K562 (cell line): ENCODE measurements around the gene MAP1LC3B. TPM values are rescaled to one million over a fixed set of nuclear protein-coding genes. Genes with fewer than 3 reads are reported as not detected.

Experiments used
- ATAC-seq: fragments of 200-7000 bp; cut with Tn5 transposase; 3 replicates; pipeline ENCODE4 v1.9.1; 2020; ENCODE audit warnings: moderate library complexity
- BruUV-seq: library from RNA; stranded (reverse); fragments of 400-500 nt; replicated peaks from 2 replicates; lab custom pipeline; 2021; lab: Mats Ljungman, UMichigan
- CTCF ChIA-PET: fragments of 300-600 bp; formaldehyde crosslinking; extraction: SDS; loops from one replicate; lab custom pipeline; 2021; ENCODE audit warnings: low intra/inter-chr PET ratio; lab: Yijun Ruan, JAX
- POLR2A ChIA-PET: fragments of 300-600, 350-650 bp; sonication (Branson Sonifier 250); formaldehyde crosslinking; extraction: SDS; loops from one replicate; lab custom pipeline; 2021; ENCODE audit warnings: antibody characterized with exemption, inconsistent platforms; lab: Yijun Ruan, JAX
- DNase-seq, 4 experiments: peaks; one replicate each; pipeline versions ENCODE4 v3.0.0 to v3.0.0-alpha.2; 2011 to 2018; ENCODE audit warnings: low spot score in 3 of 4, mixed read lengths in 3 of 4; ENCODE audit errors: extremely low read depth in 1 of 4
- FAIRE-seq: peaks from 2 replicates; lab custom pipeline; 2011; peaks lifted over from hg19 to GRCh38; lab: Jason Lieb, UNC
- H2AFZ ChIP-seq: 2 replicates; pipeline ENCODE4 v1.6.0; 2011; ENCODE audit warnings: low read depth, low read length, control low read depth, inconsistent platforms
- H3K27ac ChIP-seq: fragments of 200-600 bp; 3 replicates; pipeline ENCODE4 v1.8.0; 2011; ENCODE audit warnings: low read depth, mild to moderate bottlenecking, control low read depth, inconsistent platforms, low read length, moderate library complexity, mixed read lengths; ENCODE audit errors: extremely low read depth
- H3K27me3 ChIP-seq, 2 experiments: fragments of 300-600 bp in 1 of 2; 2 replicates in 1 of 2; 3 replicates in 1 of 2; pipeline versions ENCODE4 v1.6.0 to v1.8.0; 2011; ENCODE audit warnings: inconsistent platforms in 2 of 2, low read length in 2 of 2, mild to moderate bottlenecking in 1 of 2, mixed read lengths in 1 of 2, moderate library complexity in 1 of 2; ENCODE audit not compliant: control insufficient read depth in 2 of 2, insufficient read depth in 2 of 2
- H3K36me3 ChIP-seq: fragments of 300-600 bp; 3 replicates; pipeline ENCODE4 v1.8.0; 2011; ENCODE audit warnings: mild to moderate bottlenecking, low read length, inconsistent platforms; ENCODE audit not compliant: control insufficient read depth, insufficient read depth
- H3K4me1 ChIP-seq, 2 experiments: fragments of 200-600 bp in 1 of 2; replicated peaks in 1 of 2; 2 replicates in 1 of 2; 3 replicates in 1 of 2; pipeline versions ENCODE4 v1.5.1 to v1.8.0; 2011; ENCODE audit warnings: inconsistent platforms in 2 of 2, low read length in 2 of 2, mild to moderate bottlenecking in 1 of 2, mixed read lengths in 1 of 2, moderate library complexity in 1 of 2; ENCODE audit not compliant: control insufficient read depth in 2 of 2, insufficient read depth in 2 of 2
- H3K4me2 ChIP-seq: 2 replicates; pipeline ENCODE4 v1.6.1; 2011; ENCODE audit warnings: low read length, control low read depth, inconsistent platforms, mixed read lengths; ENCODE audit not compliant: insufficient read depth
- H3K4me3 ChIP-seq: fragments of 200-600 bp; sonication (generic), shearing (Covaris generic); 2 replicates; pipeline ENCODE4 v1.5.1; 2016; ENCODE audit warnings: control low read depth, inconsistent platforms
- H3K79me2 ChIP-seq: fragments of 200-600 bp; 3 replicates; pipeline ENCODE4 v1.8.0; 2011; ENCODE audit warnings: low read length, inconsistent platforms; ENCODE audit not compliant: control insufficient read depth, insufficient read depth
- H3K9ac ChIP-seq, 2 experiments: 2 replicates each; pipeline versions ENCODE4 v1.6.0 to v1.6.1; 2011; ENCODE audit warnings: low read depth in 2 of 2, low read length in 2 of 2, control low read depth in 1 of 2, inconsistent platforms in 1 of 2, mild to moderate bottlenecking in 1 of 2, mixed read lengths in 1 of 2; ENCODE audit not compliant: insufficient read depth in 1 of 2
- H3K9me1 ChIP-seq: one replicate; pipeline ENCODE4 v1.6.0; 2011; ENCODE audit warnings: inconsistent platforms, mild to moderate bottlenecking, low read length, moderate library complexity; ENCODE audit not compliant: control insufficient read depth, insufficient read depth
- H3K9me3 ChIP-seq: replicated peaks from 2 replicates; pipeline ENCODE4 v1.5.1; 2011; ENCODE audit warnings: low read depth, low read length, inconsistent platforms; ENCODE audit not compliant: control insufficient read depth, insufficient read depth
- H4K20me1 ChIP-seq: replicated peaks from 2 replicates; pipeline ENCODE4 v1.6.1; 2011; ENCODE audit warnings: low read length, inconsistent platforms, mixed read lengths; ENCODE audit not compliant: control insufficient read depth, insufficient read depth
- CHCHD3 ChIP-seq: fragments of 250-450 bp; sonication (Bioruptor Pico); IDR thresholded peaks from 2 replicates; pipeline ENCODE4 v2.1.2; 2022; ENCODE audit warnings: mild to moderate bottlenecking
- HMG20A ChIP-seq: fragments of 450-650 bp; formaldehyde crosslinking; conservative IDR thresholded peaks from 2 replicates; pipeline ENCODE4 v1.4.0; 2020; ENCODE audit warnings: mild to moderate bottlenecking, mixed read lengths
- MYNN ChIP-seq, 2 experiments: sonication (generic); formaldehyde crosslinking in 1 of 2; IDR thresholded peaks; 2 replicates each; pipeline versions ENCODE4 v1.5.0 to v1.6.1; 2016 to 2020; ENCODE audit warnings: antibody characterized with exemption in 1 of 2, missing genetic modification reagents in 1 of 2
- ZKSCAN1 ChIP-seq: fragments of 150-350 bp; IDR thresholded peaks from 2 replicates; pipeline ENCODE4 v1.6.1; 2016; ENCODE audit warnings: low read depth, low read length
- ZNF124 ChIP-seq: sonication (generic); formaldehyde crosslinking; IDR thresholded peaks from 2 replicates; pipeline ENCODE4 v1.8.1; 2022; ENCODE audit warnings: missing genetic modification reagents
- ZNF143 ChIP-seq: sonication (generic); formaldehyde crosslinking; IDR thresholded peaks from 2 replicates; pipeline ENCODE4 v1.9.0; 2022; ENCODE audit warnings: mild to moderate bottlenecking, missing genetic modification reagents
- WGBS: fragments of 100-300 bp; shearing (Covaris generic); methylation state at CpG from one replicate; pipeline ENCODE4 v1.1.6; 2016; ENCODE audit warnings: low coverage, mixed read lengths; ENCODE audit not compliant: insufficient coverage; ENCODE audit errors: missing lambda C conversion rate; 5-methylcytosine and 5-hydroxymethylcytosine counted together
- in situ Hi-C: fragments of 300-500 bp; cut with MboI; formaldehyde crosslinking; loops from 4 replicates; pipeline ENCODE4 v1.15.0; 2018; ENCODE audit warnings: inconsistent platforms, mixed read lengths
- intact Hi-C: fragments of 100-400 bp; cut with micrococcal nuclease; formaldehyde crosslinking; loops from 2 replicates; pipeline ENCODE4 v1.14.2; 2022
- polyA plus RNA-seq, 8 experiments: library from polyadenylated mRNA; depleted of rRNA in 4 of 8; stranded (reverse) in 5 of 8; unstranded in 3 of 8; fragments of >200 nt; fragmentation: Nextera tagmentation in 2 of 8; fragmentation: Illumina TruSeq in 1 of 8; extraction: Ambion mirVana in 2 of 8; extraction: Trizol in 1 of 8; gene quantifications; 2 replicates each; pipeline versions ENCODE4 v1.2.1 to v1.2.3, GENCODE V29; 2011 to 2014; ENCODE audit warnings: inconsistent platforms in 1 of 8, missing spikeins in 1 of 8
- total RNA-seq, 7 experiments: library from RNA; depleted of rRNA in 6 of 7; stranded (reverse); fragments of >200 nt in 6 of 7; fragmentation: Illumina TruSeq in 2 of 7; extraction: Trizol in 2 of 7; gene quantifications; 2 replicates each; pipeline versions ENCODE4 v1.2.1 to v1.2.3, GENCODE V29; 2011 to 2021; ENCODE audit warnings: low replicate concordance in 1 of 7

MAP1LC3B gene
- total and polyA plus RNA-seq, 9 of the 15 experiments (the other 6 are each of a cell fraction or from before 2014, with no cell fraction given), result 16.0 to 81.5 (median 36.7) TPM

GRCh38 chr16:87414251-87414680 is 22.1 kb downstream of the MAP1LC3B start:
- POLR2A ChIA-PET, result interaction anchor here (0.6 kb wide), 1 partner anchor 537 kb away, joined by 5 read pairs; the partner anchor contains the start of gene BANP
- Histone ChIP-seq H3K4me3 (no peak overlapping the region), H3K9me1 (peaks cover 4% of the 10 kb centered on the region), H3K79me2 (no peaks in the 10 kb centered on the region), H3K9ac (peak overlapping the region in 1 of 2 experiments; percentile 52; a peak in 1 of 4 replicates)
- TF ChIP-seq ZNF124 (CRISPR knock-in tag) (no peak), CHCHD3 (no peak), ZKSCAN1 (no peak), ZNF143 (CRISPR knock-in tag) (no peak), MYNN (IDR thresholded peaks at IDR 0.05) (no peak), MYNN (CRISPR knock-in tag; IDR thresholded peaks at IDR 0.05) (no peak), HMG20A (no peak)
- TF ChIP-seq, all 486 proteins: peak for 0
- in situ Hi-C loops, result no loop called here
- no peaks in the 10 kb centered on the region for H3K9me3 ChIP-seq
- ATAC-seq, result no peak
- BruUV-seq, result no TSS peak
- intact Hi-C loops, result loop anchor here (10.0 kb wide), 1 partner anchor 151 kb away; no protein-coding TSS in a partner anchor
- H3K36me3 ChIP-seq, result peaks cover 57% of the 10 kb centered on the region; the same call in 1 of the 3 replicates
- no peak overlapping the region for H3K27ac ChIP-seq
- DNase-seq, result no peak
- no peak for FAIRE-seq
- H2AFZ ChIP-seq, result no peak overlapping the region
- CTCF ChIA-PET, result no interaction called here
- H3K27me3 ChIP-seq, result no peaks in the 10 kb centered on the region; a peak in 1 of 5 replicates
- H3K4me1 ChIP-seq, result peaks cover 0 to 9% of the 10 kb centered on the region in 2 experiments; a peak in 2 of 5 replicates
- H4K20me1 ChIP-seq, result 0 out of 2 replicates have a peak, but pooled peaks cover 4% of the 10 kb centered on the region
- H3K4me2 ChIP-seq, result no peak overlapping the region
- WGBS, result 91% methylated on average over 23 of the region's 24 CpGs
